Measurements from ENCODE around the gene SLC4A11.
A peak's percentile ranks its signal among the peaks of the same experiment; 100 is the strongest.

The SLC4A11 gene

DNA sequence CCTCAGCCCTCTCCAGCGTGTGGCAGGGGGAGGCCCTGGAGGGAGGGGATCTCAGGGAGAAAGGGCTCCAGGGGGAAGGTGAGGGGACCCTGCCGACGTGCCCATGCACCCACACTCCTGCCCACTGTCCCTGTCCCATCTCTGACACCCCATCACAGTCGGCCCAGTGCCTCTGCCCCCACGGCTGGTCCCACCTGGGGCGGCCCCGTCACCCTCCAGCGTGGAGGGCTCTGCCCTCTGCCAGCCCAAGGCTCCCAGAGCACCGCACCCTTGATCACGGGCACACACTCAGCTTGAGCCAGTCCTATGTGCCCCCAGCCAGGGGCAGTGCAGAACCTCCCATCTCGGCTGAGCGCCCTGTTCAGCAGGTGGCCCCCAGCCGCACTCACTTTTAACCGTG lies 9.2 kb downstream of the SLC4A11 start:
- Histone ChIP-seq H3K4me3 (ENCODE audit: severe bottlenecking) (no peak overlapping the region), H3K36me3 (ENCODE audit: low read depth) (peaks cover 4% of the 10 kb centered on the region; the same call in 1 of the 2 replicates), H3K27ac (ENCODE audit: poor library complexity, severe bottlenecking) (no peak overlapping the region), H3K4me1 (ENCODE audit: insufficient read depth, poor library complexity, severe bottlenecking) (peaks cover 7% of the 10 kb centered on the region), H3K27me3 (ENCODE audit: insufficient read depth, poor library complexity, severe bottlenecking) (no peaks in the 10 kb centered on the region), H3K9me3 (ENCODE audit: severe bottlenecking) (no peaks in the 10 kb centered on the region)
- no peak for ATAC-seq (ENCODE audit: low read depth)
- DNase-seq (ENCODE audit: low spot score) = no peak
- no peak for TF ChIP-seq CTCF (IDR thresholded peaks at IDR 0.05; ENCODE audit: poor library complexity, severe bottlenecking)

- Histone ChIP-seq H3K27ac (ENCODE audit: poor library complexity, severe bottlenecking) (no peak overlapping the region), H3K27me3 (ENCODE audit: insufficient read depth, poor library complexity, severe bottlenecking) (no peaks in the 10 kb centered on the region), H3K36me3 (ENCODE audit: low read depth) (peaks cover 4% of the 10 kb centered on the region; the same call in 1 of the 2 replicates), H3K4me1 (ENCODE audit: insufficient read depth, poor library complexity, severe bottlenecking) (peaks cover 7% of the 10 kb centered on the region), H3K4me3 (ENCODE audit: severe bottlenecking) (no peak overlapping the region), H3K9me3 (ENCODE audit: severe bottlenecking) (no peaks in the 10 kb centered on the region)
- no peak for TF ChIP-seq CTCF (IDR thresholded peaks at IDR 0.05; ENCODE audit: poor library complexity, severe bottlenecking)
- ATAC-seq (ENCODE audit: low read depth) (no peak), DNase-seq (ENCODE audit: low spot score) (peak; percentile 62)
Measured at GRCh38 chr20:3229158-3229557, 9.8 kb downstream of the SLC4A11 start.

DNA sequence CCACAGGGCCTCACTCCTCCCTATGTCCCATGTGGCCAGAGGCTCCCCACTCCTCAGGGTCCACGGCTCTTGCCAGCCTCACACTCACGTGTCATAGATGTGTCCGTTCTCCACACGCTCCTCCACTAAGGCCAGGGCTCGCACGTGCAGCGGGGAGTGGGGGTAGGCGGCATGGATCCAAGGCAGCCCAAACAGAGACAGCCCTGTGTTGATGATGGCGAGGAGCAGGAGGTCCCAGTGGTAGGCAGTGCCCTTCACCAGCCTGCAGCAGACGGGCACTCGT lies 10.3 kb downstream of the SLC4A11 start:
- peak; percentile 54 for DNase-seq (ENCODE audit: low spot score)
- no peak overlapping the region for H3K27ac ChIP-seq (ENCODE audit: poor library complexity, severe bottlenecking)
- no peaks in the 10 kb centered on the region for H3K27me3 ChIP-seq (ENCODE audit: insufficient read depth, poor library complexity, severe bottlenecking)
- peaks cover 7% of the 10 kb centered on the region for H3K4me1 ChIP-seq (ENCODE audit: insufficient read depth, poor library complexity, severe bottlenecking)
- peaks cover 4% of the 10 kb centered on the region; the same call in 1 of the 2 replicates for H3K36me3 ChIP-seq (ENCODE audit: low read depth)
- TF ChIP-seq CTCF (IDR thresholded peaks at IDR 0.05; ENCODE audit: poor library complexity, severe bottlenecking) = no peak
- H3K4me3 ChIP-seq (ENCODE audit: severe bottlenecking) = no peak overlapping the region
- no peak for ATAC-seq (ENCODE audit: low read depth)
- H3K9me3 ChIP-seq (ENCODE audit: severe bottlenecking) = no peaks in the 10 kb centered on the region

DNA sequence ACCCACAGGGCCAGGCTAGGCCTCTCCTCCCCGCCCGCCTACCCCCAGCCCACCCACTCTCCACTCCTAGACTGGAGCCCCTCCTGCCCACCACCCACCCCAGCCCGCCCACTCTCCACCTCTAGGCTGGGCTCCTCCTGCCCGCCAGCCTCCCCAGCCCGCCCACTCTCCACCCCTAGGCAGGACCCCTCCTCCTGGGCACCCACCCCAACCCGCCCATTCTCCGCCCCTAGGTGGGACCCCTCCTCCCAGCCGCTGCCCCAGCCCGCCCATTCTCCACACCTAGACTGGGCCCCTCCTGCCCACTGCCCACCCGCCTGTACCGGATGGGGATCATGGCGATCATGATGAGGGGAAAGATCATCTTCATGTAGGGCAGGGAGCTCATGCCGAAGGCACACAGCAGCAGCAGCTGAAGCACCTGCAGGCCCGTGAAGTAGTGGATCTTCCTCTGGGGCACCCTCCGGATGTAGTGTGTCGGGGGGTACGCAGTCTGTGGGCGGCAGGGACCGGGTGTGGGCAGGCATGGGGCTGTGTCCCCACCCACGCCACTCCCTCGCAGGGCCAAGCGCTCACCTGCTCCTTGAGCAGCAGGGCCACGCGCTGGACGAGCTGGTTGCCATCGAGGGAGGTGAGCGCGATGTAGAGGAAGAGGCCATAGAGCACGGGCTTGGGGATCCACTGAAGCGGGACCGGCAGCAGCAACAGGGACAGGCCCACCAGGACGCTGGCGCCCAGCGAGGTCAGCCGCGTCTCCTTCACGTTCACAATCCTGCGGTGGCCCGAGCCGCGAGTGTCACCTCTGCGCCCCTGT lies 10.8 kb downstream of the SLC4A11 start:
- H3K4me3 ChIP-seq (ENCODE audit: severe bottlenecking) = no peak overlapping the region
- peaks cover 4% of the 10 kb centered on the region; the same call in 1 of the 2 replicates for H3K36me3 ChIP-seq (ENCODE audit: low read depth)
- H3K27me3 ChIP-seq (ENCODE audit: insufficient read depth, poor library complexity, severe bottlenecking) = no peaks in the 10 kb centered on the region
- no peaks in the 10 kb centered on the region for H3K9me3 ChIP-seq (ENCODE audit: severe bottlenecking)
- ATAC-seq (ENCODE audit: low read depth) (no peak), DNase-seq (ENCODE audit: low spot score) (no peak)
- no peak for TF ChIP-seq CTCF (IDR thresholded peaks at IDR 0.05; ENCODE audit: poor library complexity, severe bottlenecking)
- no peak overlapping the region for H3K27ac ChIP-seq (ENCODE audit: poor library complexity, severe bottlenecking)
- peaks cover 7% of the 10 kb centered on the region for H3K4me1 ChIP-seq (ENCODE audit: insufficient read depth, poor library complexity, severe bottlenecking)

DNA sequence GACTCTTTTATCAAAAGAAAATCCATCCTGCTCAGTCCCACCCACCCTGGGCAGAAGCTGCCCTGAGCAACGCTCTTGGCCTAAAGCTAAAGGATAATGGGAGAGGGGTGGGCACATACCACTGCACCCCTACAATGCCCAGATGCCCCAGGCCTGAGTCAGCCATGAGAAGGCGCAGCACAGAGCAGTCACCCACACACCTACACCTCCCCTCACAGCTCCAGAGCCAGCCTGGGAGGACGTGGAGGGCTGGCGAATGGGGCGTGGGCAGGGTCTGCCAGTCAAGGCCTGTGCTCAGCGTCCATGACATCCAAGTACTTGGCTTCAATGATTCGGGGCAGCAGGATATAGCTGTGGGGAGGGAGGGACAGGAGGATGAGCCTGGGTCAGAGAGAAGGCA lies 11.5 kb downstream of the SLC4A11 start:
- Histone ChIP-seq H3K4me3 (ENCODE audit: severe bottlenecking) (no peak overlapping the region), H3K9me3 (ENCODE audit: severe bottlenecking) (no peaks in the 10 kb centered on the region), H3K27ac (ENCODE audit: poor library complexity, severe bottlenecking) (peak overlapping the region; percentile 30), H3K36me3 (ENCODE audit: low read depth) (peaks cover 4% of the 10 kb centered on the region; the same call in 1 of the 2 replicates), H3K27me3 (ENCODE audit: insufficient read depth, poor library complexity, severe bottlenecking) (no peaks in the 10 kb centered on the region), H3K4me1 (ENCODE audit: insufficient read depth, poor library complexity, severe bottlenecking) (peaks cover 8% of the 10 kb centered on the region)
- ATAC-seq (ENCODE audit: low read depth) (peak; percentile 74), DNase-seq (ENCODE audit: low spot score) (peak; percentile 74)
- no peak for TF ChIP-seq CTCF (IDR thresholded peaks at IDR 0.05; ENCODE audit: poor library complexity, severe bottlenecking)

Data from RWPE2 (cell line).